Measurements from ENCODE around the gene GRIA2.

The GRIA2 gene

DNA sequence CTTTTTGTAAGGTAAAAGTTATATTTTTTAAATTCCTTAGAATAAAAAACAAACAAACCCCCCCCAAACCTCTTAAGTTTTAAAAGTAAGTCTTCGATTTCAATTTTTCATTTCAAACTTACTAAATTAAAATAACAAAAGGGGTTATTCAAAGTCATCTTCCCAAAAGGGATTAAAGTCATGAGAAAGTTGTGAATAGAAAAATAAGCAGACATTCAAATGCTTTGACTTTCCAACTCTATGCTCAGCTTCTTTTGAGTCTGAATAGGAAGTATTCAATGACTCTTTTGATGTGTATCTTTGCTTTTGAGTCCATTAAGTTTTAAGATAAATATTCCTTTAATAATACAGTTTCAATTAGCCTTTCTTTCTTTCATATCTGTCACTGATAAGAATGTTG, 138.3 kb downstream of the GRIA2 start:
- no peak overlapping the region for H3K4me3 ChIP-seq (ENCODE audit: low read depth, low read length)
- TF ChIP-seq CTCF (IDR thresholded peaks at IDR 0.05; ENCODE audit: low read depth, low read length) = no peak

- H3K4me3 ChIP-seq (ENCODE audit: low read depth, low read length) = no peak overlapping the region
- TF ChIP-seq CTCF (IDR thresholded peaks at IDR 0.05; ENCODE audit: low read depth, low read length) = no peak
Measured at GRCh38 chr4:157363360-157363759, 142.8 kb downstream of the GRIA2 start.

DNA sequence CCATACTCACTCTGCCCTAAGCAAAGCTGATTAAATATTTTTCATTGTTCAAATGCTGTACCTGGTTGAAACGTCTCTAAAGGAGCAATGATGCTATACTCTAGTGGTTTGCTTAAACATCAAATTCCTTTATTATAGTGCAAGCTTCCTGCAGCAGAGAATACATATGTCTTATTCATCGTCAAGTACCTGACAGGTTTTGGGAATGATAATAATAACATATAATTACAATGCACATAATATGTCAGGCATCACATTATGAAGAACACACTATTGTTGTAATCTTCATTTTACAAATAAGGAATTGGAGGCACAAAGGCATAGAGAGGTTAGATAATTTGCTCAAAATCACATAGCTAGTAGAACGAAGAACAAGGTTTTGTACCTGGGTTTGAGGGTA, 151.6 kb downstream of the GRIA2 start:
- no peak for TF ChIP-seq CTCF (IDR thresholded peaks at IDR 0.05; ENCODE audit: low read depth, low read length)
- H3K4me3 ChIP-seq (ENCODE audit: low read depth, low read length) = no peak overlapping the region

GRCh38 chr4:157372567-157372966, 152.0 kb downstream of the GRIA2 start:
- no peak for TF ChIP-seq CTCF (IDR thresholded peaks at IDR 0.05; ENCODE audit: low read depth, low read length)

GRCh38 chr4:157389741-157390140, 169.2 kb downstream of the GRIA2 start:
- TF ChIP-seq CTCF (IDR thresholded peaks at IDR 0.05; ENCODE audit: low read depth, low read length) = no peak
- no peak overlapping the region for H3K4me3 ChIP-seq (ENCODE audit: low read depth, low read length)

More at GRCh38 chr4:157372567-157372966, 152.0 kb downstream of the GRIA2 start:
- no peak overlapping the region for H3K4me3 ChIP-seq (ENCODE audit: low read depth, low read length)

GRCh38 chr4:157405070-157405469, 184.5 kb downstream of the GRIA2 start:
- H3K4me3 ChIP-seq (ENCODE audit: low read depth, low read length) = no peak overlapping the region
- TF ChIP-seq CTCF (IDR thresholded peaks at IDR 0.05; ENCODE audit: low read depth, low read length) = no peak
